Erythroblast (primary cell): Measurements from ENCODE around the gene NT5M.

Experiments
- GATA1 ChIP-seq: IDR thresholded peaks from 2 replicates; pipeline ENCODE4 v1.6.1; 2011; ENCODE audit warnings: low read depth, mild to moderate bottlenecking, control low read depth, low read length, moderate library complexity
- POLR2A ChIP-seq: IDR thresholded peaks from 2 replicates; pipeline ENCODE4 v1.6.1; 2011; ENCODE audit warnings: mild to moderate bottlenecking, low read length

- no peak for TF ChIP-seq POLR2A
- no peak for TF ChIP-seq GATA1
Measured at GRCh38 chr17:17349724-17350106, 46.5 kb downstream of the NT5M start.
